Heart left ventricle (tissue), 16 donors: ENCODE data around the gene PLXNA1. TPM values are rescaled to one million over a fixed set of nuclear protein-coding genes. Genes with fewer than 3 reads are reported as not detected.

Experiments
- ATAC-seq, 4 donors: fragments of 200-7000 bp; cut with Tn5 transposase; one replicate each; pipeline ENCODE4 v1.9.1; 2020 to 2022; ENCODE audit warnings: moderate library complexity in 4 of 4, mild to moderate bottlenecking in 3 of 4, moderate number of reproducible peaks in 1 of 4
- DNase-seq, 5 donors: peaks; one replicate each; pipeline ENCODE4 v3.0.0-alpha.2; 2020
- H3K27ac ChIP-seq, 12 donors: fragments of 200-600 bp; sonication (generic) in 4 of 12; one replicate each; pipeline versions ENCODE4 v1.5.0 to v1.8.0; 2016 to 2022; ENCODE audit warnings: mild to moderate bottlenecking in 2 of 12
- H3K27me3 ChIP-seq, 9 donors: fragments of 200-600 bp; sonication (generic) in 2 of 9; one replicate each; pipeline versions ENCODE4 v1.5.1 to v1.8.0; 2016 to 2022; ENCODE audit warnings: mild to moderate bottlenecking in 3 of 9
- H3K36me3 ChIP-seq, 9 donors: fragments of 200-600 bp; sonication (generic) in 2 of 9; one replicate each; pipeline versions ENCODE4 v1.5.0 to v1.8.0; 2018 to 2022; ENCODE audit warnings: mild to moderate bottlenecking in 2 of 9
- H3K4me1 ChIP-seq, 12 donors: fragments of 200-600 bp; sonication (generic) in 4 of 12; one replicate each; pipeline versions ENCODE4 v1.5.0 to v1.8.0; 2016 to 2022; ENCODE audit warnings: mild to moderate bottlenecking in 3 of 12
- H3K4me3 ChIP-seq, 12 donors: fragments of 200-600 bp; sonication (generic) in 4 of 12; one replicate each; pipeline versions ENCODE4 v1.5.0 to v1.8.0; 2017 to 2022; ENCODE audit warnings: mild to moderate bottlenecking in 9 of 12, moderate library complexity in 4 of 12
- H3K9me3 ChIP-seq, 12 donors: fragments of 200-600 bp; sonication (generic) in 4 of 12; one replicate each; pipeline versions ENCODE4 v1.5.0 to v1.8.0; 2016 to 2022; ENCODE audit warnings: mild to moderate bottlenecking in 1 of 12
- POLR2A ChIP-seq, 2 donors: fragments of 450-650 bp; IDR thresholded peaks; one replicate each; pipeline ENCODE4 v1.6.1; 2017; ENCODE audit warnings: antibody characterized with exemption in 2 of 2, mild to moderate bottlenecking in 2 of 2, moderate library complexity in 2 of 2
- whole genome bisulfite sequencing, 4 donors: extraction: QIAGEN DNeasy Blood & Tissue Kit in 2 of 4; methylation state at CpG; one replicate each; pipeline versions ENCODE4 v1.1.5 to v1.1.7; 2013 to 2018; 5-methylcytosine and 5-hydroxymethylcytosine counted together
- intact Hi-C, 10 donors: fragments of 100-400 bp; cut with DNase I; formaldehyde crosslinking; loops; one replicate each; pipeline versions ENCODE4 v1.11.1 to v1.14.2; 2022
- polyA plus RNA-seq, 2 donors: library from polyadenylated mRNA; stranded (reverse); fragments of 200-250 nt; gene quantifications; one replicate each; pipeline ENCODE4 v1.2.3, GENCODE V29; 2013
- total RNA-seq, 9 donors: library from RNA; depleted of rRNA in 2 of 9; stranded (reverse); fragments of >200 nt in 2 of 9; fragmentation: NEBNext Ultra II Directional in 3 of 9; extraction: Animal tissue kit (Norgen Biotek cat#: 25700) in 3 of 9; gene quantifications; one replicate each; pipeline versions ENCODE4 v1.1.0 to v1.2.4, GENCODE V29; 2016 to 2023
- TF ChIP-seq, protein P1 (sequence below), 12 donors: fragments of 200-600 bp; sonication (generic) in 4 of 12; IDR thresholded peaks; one replicate each; pipeline versions ENCODE4 v1.5.0 to v1.8.0; 2018 to 2022; ENCODE audit warnings: antibody characterized with exemption in 12 of 12, mild to moderate bottlenecking in 5 of 12
- donor health status: ischemic (EF 13 %, LVEDD 7.1; RV severe dilation, severe dysfunction).
- donor health status: healthy with polysubstance abuse.
- donor health status: DM: no; HTN: yes; CAD: no.
- donor health status: DM: no; HTN: no; CAD: no.
- donor health status: ischemic (EF 25% LVEDD 6.9; RV normal size, moderate dysfunction).
- donor health status: ischemic (EF 25% LVEDD 5.7; RV mildly dilated, moderate dysfunction).
- donor health status: healthy.
- donor health status: DM: yes; HTN: yes; CAD: no.
- donor health status: ischemic (EF 35%, LVEDD 5.7; RV mildly dilated, moderate dysfunction).
- donor health status: nonischemic (EF 11% LVEDD 7.7; RV severe dilation, severe dysfunction).
- donor health status: DM: yes; HTN: yes; CAD: no.
- donor health status: PGD.
- donor health status: ischemic (EF 29% LVEDD 5.4; RV normal size, mild dysfunction).
- donor health status: nonischemic (EF 23%, LVEDD 6.1; RV moderate dilation, normal function).

PLXNA1 gene
- total and polyA plus RNA-seq, 11 donors: 14.6 to 38.8 (median 29.6) TPM

DNA sequence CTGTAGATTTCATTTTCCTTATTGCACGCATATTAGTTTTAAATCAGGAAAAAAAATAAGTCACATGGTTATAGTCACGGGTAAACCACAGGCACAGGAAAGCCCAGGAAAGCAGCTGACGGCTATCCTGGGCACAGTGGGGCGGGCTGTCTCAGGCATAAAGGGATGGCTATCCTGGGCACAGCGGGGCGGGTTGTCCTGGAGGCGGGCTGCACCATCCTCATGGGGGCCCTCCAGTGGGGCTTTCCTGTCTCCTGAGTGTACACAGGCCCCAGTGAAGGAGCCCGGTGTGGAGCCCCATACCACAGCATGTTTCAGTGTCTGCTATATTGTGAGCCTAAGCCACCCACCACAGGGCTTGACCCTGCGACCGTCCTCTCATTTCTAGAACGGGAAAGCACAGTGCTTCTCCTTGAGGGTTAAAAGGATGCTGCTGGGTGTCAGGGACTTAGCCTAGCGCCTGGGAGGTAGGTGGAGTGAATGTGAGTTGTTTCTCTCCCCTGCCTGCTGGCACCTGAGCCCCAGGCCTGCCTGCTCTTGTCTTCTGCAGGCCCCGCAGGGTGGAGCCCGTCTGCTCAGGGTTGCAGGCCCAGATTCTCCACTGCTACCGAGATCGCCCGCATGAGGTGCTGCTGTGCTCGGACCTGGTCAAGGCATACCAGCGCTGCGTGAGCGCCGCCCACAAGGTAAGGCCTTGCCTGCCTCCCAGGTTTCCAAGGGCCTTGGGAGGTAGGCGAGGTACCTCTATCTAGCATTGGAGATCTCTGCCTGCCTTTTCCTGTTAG is 25.9 kb upstream of the PLXNA1 start:
- intact Hi-C loops: no loop called here
- DNase-seq (peak in 1 of 5 donors; percentile 21), ATAC-seq (no peak)
- no peak for TF ChIP-seq POLR2A (IDR thresholded peaks at IDR 0.05)
- TF ChIP-seq, protein P1, sequence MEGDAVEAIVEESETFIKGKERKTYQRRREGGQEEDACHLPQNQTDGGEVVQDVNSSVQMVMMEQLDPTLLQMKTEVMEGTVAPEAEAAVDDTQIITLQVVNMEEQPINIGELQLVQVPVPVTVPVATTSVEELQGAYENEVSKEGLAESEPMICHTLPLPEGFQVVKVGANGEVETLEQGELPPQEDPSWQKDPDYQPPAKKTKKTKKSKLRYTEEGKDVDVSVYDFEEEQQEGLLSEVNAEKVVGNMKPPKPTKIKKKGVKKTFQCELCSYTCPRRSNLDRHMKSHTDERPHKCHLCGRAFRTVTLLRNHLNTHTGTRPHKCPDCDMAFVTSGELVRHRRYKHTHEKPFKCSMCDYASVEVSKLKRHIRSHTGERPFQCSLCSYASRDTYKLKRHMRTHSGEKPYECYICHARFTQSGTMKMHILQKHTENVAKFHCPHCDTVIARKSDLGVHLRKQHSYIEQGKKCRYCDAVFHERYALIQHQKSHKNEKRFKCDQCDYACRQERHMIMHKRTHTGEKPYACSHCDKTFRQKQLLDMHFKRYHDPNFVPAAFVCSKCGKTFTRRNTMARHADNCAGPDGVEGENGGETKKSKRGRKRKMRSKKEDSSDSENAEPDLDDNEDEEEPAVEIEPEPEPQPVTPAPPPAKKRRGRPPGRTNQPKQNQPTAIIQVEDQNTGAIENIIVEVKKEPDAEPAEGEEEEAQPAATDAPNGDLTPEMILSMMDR (IDR thresholded peaks at IDR 0.05): no peak
- H3K4me1 ChIP-seq: peaks cover 0 to 22% (median 17%) of the 10 kb centered on the region in 12 donors
- H3K9me3 ChIP-seq: no peaks in the 10 kb centered on the region
- 90 to 94% (median 92%) methylated on average over 21 to 23 of the region's 23 CpGs for WGBS, 4 donors
- H3K27ac ChIP-seq: no peak overlapping the region
- H3K4me3 ChIP-seq: no peak overlapping the region
- no peaks in the 10 kb centered on the region for H3K27me3 ChIP-seq
- no peaks in the 10 kb centered on the region for H3K36me3 ChIP-seq

DNA sequence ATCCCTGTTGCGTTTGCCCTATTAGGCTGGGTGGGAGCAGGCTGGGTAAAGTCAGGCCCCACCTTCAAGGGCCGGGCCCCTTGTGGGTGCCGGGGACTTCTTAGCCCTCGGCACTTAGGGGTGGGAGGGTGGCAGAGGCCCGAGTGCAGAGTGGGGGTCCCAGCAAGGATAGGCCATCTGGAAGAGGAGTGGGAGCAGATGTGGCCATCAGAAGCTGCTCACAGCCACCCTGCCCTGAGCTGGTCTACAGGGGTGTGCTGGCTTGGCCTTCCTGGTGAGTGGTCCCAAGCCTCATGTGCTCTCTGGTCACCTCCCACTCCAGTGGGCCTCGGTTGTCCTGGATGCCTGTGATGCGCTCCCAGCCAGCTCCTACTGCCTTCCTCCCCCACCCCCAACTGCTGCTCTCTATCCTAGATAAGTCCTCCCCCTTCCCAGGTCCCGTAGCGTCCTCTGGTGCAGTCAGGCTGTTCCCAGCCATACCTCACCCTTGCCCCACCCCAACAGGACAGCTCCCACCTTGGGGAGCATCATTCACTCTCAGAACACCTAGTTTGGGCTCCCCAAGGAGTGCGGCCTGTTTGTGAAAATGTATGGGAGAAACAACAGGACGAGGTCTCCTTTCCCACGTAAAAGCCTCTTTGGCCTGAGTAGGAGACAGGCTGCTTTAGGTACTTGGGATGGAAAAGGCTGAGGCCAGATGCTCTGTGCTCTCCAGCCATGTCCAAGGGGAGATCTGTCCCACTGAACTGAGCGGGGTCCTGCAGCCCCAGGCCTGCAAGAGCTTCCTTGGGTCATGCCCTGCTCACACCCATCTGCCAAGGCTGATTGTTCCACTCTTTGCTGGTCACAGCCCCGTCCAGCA is 24.9 kb upstream of the PLXNA1 start:
- intact Hi-C loops: no loop called here
- no peak for ATAC-seq
- Histone ChIP-seq H3K4me1 (peaks cover 0 to 25% (median 21%) of the 10 kb centered on the region in 12 donors), H3K36me3 (no peaks in the 10 kb centered on the region), H3K27ac (no peak overlapping the region), H3K4me3 (no peak overlapping the region), H3K9me3 (no peaks in the 10 kb centered on the region), H3K27me3 (no peaks in the 10 kb centered on the region)
- WGBS, 4 donors: 94 to 98% (median 96%) methylated on average over 8 to 14 of the region's 14 CpGs
- DNase-seq: peak in 2 of 5 donors; percentile 11 to 21
- TF ChIP-seq POLR2A (IDR thresholded peaks at IDR 0.05): no peak
- TF ChIP-seq, protein P1 (IDR thresholded peaks at IDR 0.05): no peak

- DNase-seq: peak in 2 of 5 donors; percentile 11 to 19
- intact Hi-C loops: no loop called here
- 84 to 98% (median 89%) methylated on average over 8 to 10 of the region's 10 CpGs for WGBS, 4 donors
- H3K27me3 ChIP-seq: no peaks in the 10 kb centered on the region
- no peak overlapping the region for H3K27ac ChIP-seq
- no peak for TF ChIP-seq POLR2A (IDR thresholded peaks at IDR 0.05)
- TF ChIP-seq, protein P1 (IDR thresholded peaks at IDR 0.05): no peak
- H3K4me1 ChIP-seq: peaks cover 0 to 25% (median 21%) of the 10 kb centered on the region in 12 donors
- H3K4me3 ChIP-seq: no peak overlapping the region
- H3K9me3 ChIP-seq: no peaks in the 10 kb centered on the region
- no peak for ATAC-seq
- no peaks in the 10 kb centered on the region for H3K36me3 ChIP-seq
These were observed 24.3 kb upstream of the PLXNA1 start for GRCh38 chr3:126958638-126959085.
